ENCODE data around the gene PRKAB1.

DNA sequence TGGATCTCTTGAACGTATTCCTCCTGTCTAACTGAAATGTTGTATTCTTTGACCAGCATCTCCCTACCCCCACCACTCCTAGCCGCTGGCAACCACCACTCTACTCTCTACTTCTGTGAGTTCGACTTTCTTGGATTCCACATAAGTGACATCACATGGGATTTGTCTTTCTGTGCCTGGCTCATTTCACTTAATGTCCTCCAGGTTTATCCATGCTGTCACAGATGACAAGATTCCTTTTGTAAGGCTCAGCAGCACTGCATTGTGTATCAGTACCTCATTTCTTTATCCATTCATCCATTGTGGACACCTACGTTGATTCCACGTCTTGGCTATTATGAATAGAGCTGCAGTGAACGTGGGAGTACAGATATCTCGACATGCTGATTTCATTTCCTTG lies 10.5 kb downstream of the PRKAB1 start:
- TF ChIP-seq, protein P1, sequence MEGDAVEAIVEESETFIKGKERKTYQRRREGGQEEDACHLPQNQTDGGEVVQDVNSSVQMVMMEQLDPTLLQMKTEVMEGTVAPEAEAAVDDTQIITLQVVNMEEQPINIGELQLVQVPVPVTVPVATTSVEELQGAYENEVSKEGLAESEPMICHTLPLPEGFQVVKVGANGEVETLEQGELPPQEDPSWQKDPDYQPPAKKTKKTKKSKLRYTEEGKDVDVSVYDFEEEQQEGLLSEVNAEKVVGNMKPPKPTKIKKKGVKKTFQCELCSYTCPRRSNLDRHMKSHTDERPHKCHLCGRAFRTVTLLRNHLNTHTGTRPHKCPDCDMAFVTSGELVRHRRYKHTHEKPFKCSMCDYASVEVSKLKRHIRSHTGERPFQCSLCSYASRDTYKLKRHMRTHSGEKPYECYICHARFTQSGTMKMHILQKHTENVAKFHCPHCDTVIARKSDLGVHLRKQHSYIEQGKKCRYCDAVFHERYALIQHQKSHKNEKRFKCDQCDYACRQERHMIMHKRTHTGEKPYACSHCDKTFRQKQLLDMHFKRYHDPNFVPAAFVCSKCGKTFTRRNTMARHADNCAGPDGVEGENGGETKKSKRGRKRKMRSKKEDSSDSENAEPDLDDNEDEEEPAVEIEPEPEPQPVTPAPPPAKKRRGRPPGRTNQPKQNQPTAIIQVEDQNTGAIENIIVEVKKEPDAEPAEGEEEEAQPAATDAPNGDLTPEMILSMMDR (IDR thresholded peaks at IDR 0.05; ENCODE audit: insufficient read depth, low read depth, low read length) = no peak
- TF ChIP-seq EZH2 (IDR thresholded peaks at IDR 0.05; ENCODE audit: insufficient read depth, low read length) = no peak
